ENCODE measurements around the gene PLEKHF1. TPM values are rescaled to one million over a fixed set of nuclear protein-coding genes. Genes with fewer than 3 reads are reported as not detected.

PLEKHF1 gene
- total RNA-seq, 4 donors from 2014 or later: 8.6 to 38.8 (median 14.2) TPM

DNA sequence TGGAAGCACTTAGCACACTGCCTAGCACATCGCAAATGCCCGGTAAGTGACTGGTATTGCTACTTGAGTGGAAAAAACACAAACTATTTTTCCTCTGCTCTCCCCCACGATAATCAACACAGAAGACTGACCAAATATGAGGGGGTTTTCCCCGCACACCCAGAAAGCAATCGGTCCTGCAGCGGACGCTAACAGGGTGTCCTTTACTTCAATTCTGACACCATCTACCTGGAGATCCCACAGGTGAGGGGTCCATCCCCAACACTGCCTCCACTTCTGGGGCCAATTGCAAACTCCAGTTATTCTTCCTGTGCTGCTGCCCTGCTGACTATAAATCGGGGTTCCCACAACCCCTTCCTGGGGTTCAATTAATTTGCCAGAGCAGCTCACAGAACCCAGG is 26.2 kb upstream of the PLEKHF1 start:
- in situ Hi-C loops (cut with MboI; ENCODE audit: low pct_ligation_motif_present in 1 of 4, low pct_unique_long_range_greater_than_20kb in 1 of 4, low sequenced_read_pairs in 3 of 4): no loop called here
- no peak for DNase-seq
- no peak for TF ChIP-seq EP300 (IDR thresholded peaks at IDR 0.05; ENCODE audit: low read depth)
- TF ChIP-seq POLR2AphosphoS5 (IDR thresholded peaks at IDR 0.05): no peak
- no peak for TF ChIP-seq CTCF (IDR thresholded peaks at IDR 0.05)
- no peak for TF ChIP-seq POLR2A (IDR thresholded peaks at IDR 0.05)
- intact Hi-C loops (cut with DNase I; ENCODE audit: low total_unique reads): no loop called here
- no peaks in the 10 kb centered on the region for H3K9me3 ChIP-seq
- H3K4me1 ChIP-seq: no peaks in the 10 kb centered on the region
- 84 to 92% methylated on average over 6 to 8 of the region's 8 CpGs for WGBS, 2 donors (ENCODE audit: low coverage in 1 of 2)
- no peaks in the 10 kb centered on the region for H3K36me3 ChIP-seq
- H3K27me3 ChIP-seq: no peaks in the 10 kb centered on the region
- H3K4me3 ChIP-seq: no peak overlapping the region
- no peak overlapping the region for H3K27ac ChIP-seq

DNA sequence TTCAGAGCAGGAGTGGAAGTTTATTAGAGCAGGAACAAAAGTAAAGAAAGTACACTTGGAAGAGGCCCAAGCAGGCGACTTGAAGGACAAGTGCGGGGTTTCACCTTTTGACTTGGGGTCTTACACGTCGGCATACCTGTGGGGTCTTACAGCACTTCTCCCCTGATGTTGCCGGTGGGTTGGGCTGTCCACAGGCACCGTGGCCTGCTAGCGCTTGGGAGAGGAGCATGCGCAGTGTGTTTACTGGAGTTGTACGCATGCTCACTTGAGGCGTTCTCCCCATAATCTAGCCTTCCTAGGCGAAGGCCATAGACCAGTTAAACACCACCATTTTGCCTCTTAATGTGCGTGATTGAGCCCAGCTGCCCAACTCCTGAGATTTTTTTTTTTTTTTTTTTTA is 25.0 kb upstream of the PLEKHF1 start:
- 86% methylated on average over 12 of the region's 12 CpGs; no CpG with 5 or more reads in 1 of the 2 donors for WGBS, 2 donors (ENCODE audit: low coverage in 1 of 2)
- intact Hi-C loops (cut with DNase I; ENCODE audit: low total_unique reads): no loop called here

DNA sequence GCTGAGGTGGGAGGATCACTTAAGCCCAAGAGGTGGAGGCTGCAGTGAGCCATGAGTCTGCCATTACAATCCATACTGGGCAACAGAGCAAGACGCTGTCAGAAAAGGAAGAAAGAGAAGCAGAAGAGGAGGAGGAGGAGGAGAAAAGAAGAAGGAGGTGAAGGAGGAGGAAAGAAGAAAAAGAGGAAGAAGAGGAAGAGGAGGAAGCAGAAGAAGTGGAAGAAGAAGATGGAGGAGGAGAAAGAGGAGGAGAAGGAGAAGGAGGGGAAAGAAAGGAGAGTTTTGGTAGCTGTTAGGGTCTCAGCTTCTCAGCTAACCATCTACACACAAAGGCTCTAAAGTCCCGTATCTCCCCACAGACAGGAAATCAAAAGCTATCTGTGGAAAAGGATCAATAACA is 23.7 kb upstream of the PLEKHF1 start:
- Histone ChIP-seq H3K36me3 (no peaks in the 10 kb centered on the region), H3K4me3 (no peak overlapping the region), H3K27ac (no peak overlapping the region), H3K27me3 (peaks cover 4% of the 10 kb centered on the region), H3K9me3 (no peaks in the 10 kb centered on the region), H3K4me1 (peaks cover 0 to 7% (median 0%) of the 10 kb centered on the region in 4 donors)
- intact Hi-C loops (cut with DNase I; ENCODE audit: low total_unique reads): no loop called here
- TF ChIP-seq CTCF (IDR thresholded peaks at IDR 0.05): no peak
- no peak for TF ChIP-seq EP300 (IDR thresholded peaks at IDR 0.05; ENCODE audit: low read depth)
- TF ChIP-seq POLR2A (IDR thresholded peaks at IDR 0.05): no peak
- no peak for TF ChIP-seq POLR2AphosphoS5 (IDR thresholded peaks at IDR 0.05)
- DNase-seq: no peak
- WGBS, 2 donors (ENCODE audit: low coverage in 1 of 2): 71 to 78% methylated on average over 2 of the region's 2 CpGs
- in situ Hi-C loops (cut with MboI; ENCODE audit: low pct_ligation_motif_present in 1 of 4, low pct_unique_long_range_greater_than_20kb in 1 of 4, low sequenced_read_pairs in 3 of 4): no loop called here

More for the DNA sequence above, 25.0 kb upstream of the PLEKHF1 start:
- Histone ChIP-seq H3K4me1 (no peaks in the 10 kb centered on the region), H3K9me3 (no peaks in the 10 kb centered on the region), H3K27ac (no peak overlapping the region), H3K4me3 (no peak overlapping the region), H3K27me3 (peaks cover 3% of the 10 kb centered on the region), H3K36me3 (no peaks in the 10 kb centered on the region)
- DNase-seq: no peak
- in situ Hi-C loops (cut with MboI; ENCODE audit: low pct_ligation_motif_present in 1 of 4, low pct_unique_long_range_greater_than_20kb in 1 of 4, low sequenced_read_pairs in 3 of 4): no loop called here
- TF ChIP-seq POLR2AphosphoS5 (IDR thresholded peaks at IDR 0.05): no peak
- no peak for TF ChIP-seq CTCF (IDR thresholded peaks at IDR 0.05)
- no peak for TF ChIP-seq EP300 (IDR thresholded peaks at IDR 0.05; ENCODE audit: low read depth)

- Histone ChIP-seq H3K27ac (no peak overlapping the region), H3K36me3 (no peaks in the 10 kb centered on the region), H3K27me3 (peaks cover 4% of the 10 kb centered on the region), H3K4me1 (peaks cover 0 to 7% (median 0%) of the 10 kb centered on the region in 4 donors), H3K4me3 (no peak overlapping the region), H3K9me3 (no peaks in the 10 kb centered on the region)
- TF ChIP-seq POLR2AphosphoS5 (IDR thresholded peaks at IDR 0.05): no peak
- no peak for TF ChIP-seq EP300 (IDR thresholded peaks at IDR 0.05; ENCODE audit: low read depth)
- TF ChIP-seq CTCF (IDR thresholded peaks at IDR 0.05): no peak
- in situ Hi-C loops (cut with MboI; ENCODE audit: low pct_ligation_motif_present in 1 of 4, low pct_unique_long_range_greater_than_20kb in 1 of 4, low sequenced_read_pairs in 3 of 4) (no loop called here), intact Hi-C loops (cut with DNase I; ENCODE audit: low total_unique reads) (no loop called here)
- 83 to 88% methylated on average over 1 to 7 of the region's 7 CpGs for WGBS, 2 donors (ENCODE audit: low coverage in 1 of 2)
- no peak for DNase-seq
These were observed 21.8 kb upstream of the PLEKHF1 start for GRCh38 chr19:29643361-29643935.
